ENCODE data around the gene HS1BP3. TPM values are rescaled to one million over a fixed set of nuclear protein-coding genes. Genes with fewer than 3 reads are reported as not detected.

HS1BP3 gene
- total and polyA plus RNA-seq, 2 of the 13 experiments (the other 11 are each of a cell fraction or from before 2014, with no cell fraction given), result 15.2 to 22.0 TPM

DNA sequence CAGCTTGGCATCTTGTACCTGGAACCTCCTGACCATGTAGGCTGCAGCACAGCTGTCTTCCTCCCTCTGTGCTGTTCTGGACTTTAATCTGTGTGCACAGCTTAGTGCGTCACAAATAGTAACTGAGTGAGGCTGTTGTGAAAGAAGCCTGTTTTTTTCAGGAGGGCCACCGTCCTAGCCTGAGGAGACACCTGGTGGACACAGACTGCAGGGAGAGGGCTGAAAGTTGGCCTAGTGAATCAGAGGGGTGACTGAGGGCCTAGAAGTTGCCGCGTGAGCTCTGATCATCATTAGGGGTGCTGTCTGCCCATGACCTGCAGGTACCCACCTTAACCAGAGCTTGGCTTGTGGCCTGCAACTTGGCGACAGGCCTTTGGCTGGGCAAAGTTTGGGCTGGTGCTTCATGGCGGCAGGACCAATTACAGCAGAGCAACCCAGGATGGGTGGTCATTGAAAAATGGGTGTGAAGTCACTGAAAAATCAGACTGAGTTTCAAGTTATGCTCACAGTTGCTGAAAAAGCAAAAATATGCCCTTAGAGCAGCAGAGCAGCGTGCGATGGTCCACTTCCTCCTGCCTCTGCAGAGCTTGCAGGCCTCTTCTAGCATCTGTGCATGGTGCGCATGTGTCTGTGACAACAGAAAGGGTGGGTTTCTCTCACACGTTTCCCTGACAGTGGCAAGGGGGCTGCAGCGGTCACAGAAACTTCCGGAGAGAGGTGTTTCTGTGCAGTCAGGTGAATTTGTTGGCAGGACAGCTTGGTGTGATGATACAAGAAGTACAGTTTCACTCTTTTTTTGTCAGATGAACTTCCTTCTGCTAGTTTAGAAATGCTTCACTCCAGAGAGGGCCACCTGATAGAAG is 25.7 kb upstream of the HS1BP3 start (continued):
- TF ChIP-seq MTA1 (CRISPR knock-in tag; IDR thresholded peaks at IDR 0.05; ENCODE audit: borderline replicate concordance) (no peak; the same call in 1 of the 2 replicates), ZFP90 (CRISPR knock-in tag; IDR thresholded peaks at IDR 0.05; ENCODE audit: borderline replicate concordance) (peak; percentile 20; the same call in 1 of the 2 replicates), BRCA1 (CRISPR knock-in tag; IDR thresholded peaks at IDR 0.05) (peak; percentile 88), ZSCAN31 (CRISPR knock-in tag; IDR thresholded peaks at IDR 0.05; ENCODE audit: low read depth) (0 out of 2 replicates have a peak, but pooled peaks have one; percentile 94), FOXA3 (CRISPR knock-in tag; IDR thresholded peaks at IDR 0.05) (peak; percentile 88), HES4 (CRISPR knock-in tag; IDR thresholded peaks at IDR 0.05; ENCODE audit: borderline replicate concordance) (0 out of 2 replicates have a peak, but pooled peaks have one; percentile 22), HMG20B (CRISPR knock-in tag; conservative IDR thresholded peaks at IDR 0.05) (peak; percentile 86), ZNF547 (CRISPR knock-in tag; IDR thresholded peaks at IDR 0.05) (no peak), PHB2 (IDR thresholded peaks at IDR 0.05; ENCODE audit: partially characterized antibody) (no peak), MAF1 (CRISPR knock-in tag; IDR thresholded peaks at IDR 0.05; ENCODE audit: borderline replicate concordance) (peak; percentile 85; the same call in 1 of the 2 replicates), ZNF766 (CRISPR knock-in tag; IDR thresholded peaks at IDR 0.05; ENCODE audit: borderline replicate concordance) (peak; percentile 67; the same call in 1 of the 2 replicates), CC2D1A (CRISPR knock-in tag; IDR thresholded peaks at IDR 0.05) (0 out of 2 replicates have a peak, but pooled peaks have one; percentile 83), ZNF839 (CRISPR knock-in tag; IDR thresholded peaks at IDR 0.05; ENCODE audit: borderline replicate concordance) (no peak), SOX5 (CRISPR knock-in tag; IDR thresholded peaks at IDR 0.05; ENCODE audit: borderline replicate concordance) (peak; percentile 76), MED1 (CRISPR knock-in tag; IDR thresholded peaks at IDR 0.05) (peak; percentile 90), HMG20A (CRISPR knock-in tag; IDR thresholded peaks at IDR 0.05; ENCODE audit: borderline replicate concordance) (peak; percentile 86), ZFP41 (CRISPR knock-in tag; IDR thresholded peaks at IDR 0.05; ENCODE audit: borderline replicate concordance) (no peak), ZKSCAN5 (CRISPR knock-in tag; IDR thresholded peaks at IDR 0.05) (no peak; the same call in 1 of the 2 replicates), CHCHD3 (CRISPR knock-in tag; IDR thresholded peaks at IDR 0.05) (0 out of 2 replicates have a peak, but pooled peaks have one; percentile 85), ZNF546 (CRISPR knock-in tag; conservative IDR thresholded peaks at IDR 0.05) (no peak), RAD51 (IDR thresholded peaks at IDR 0.05; ENCODE audit: borderline replicate concordance) (no peak), ZNF614 (CRISPR knock-in tag; IDR thresholded peaks at IDR 0.05; ENCODE audit: borderline replicate concordance) (peak; percentile 99), ZNF253 (CRISPR knock-in tag; IDR thresholded peaks at IDR 0.05; ENCODE audit: borderline replicate concordance) (0 out of 2 replicates have a peak, but pooled peaks have one; percentile 83), RNF2 (conservative IDR thresholded peaks at IDR 0.05; ENCODE audit: low read depth) (peak; percentile 71), ZNF335 (CRISPR knock-in tag; IDR thresholded peaks at IDR 0.05) (peak; percentile 85), IKZF4 (CRISPR knock-in tag; IDR thresholded peaks at IDR 0.05; ENCODE audit: borderline replicate concordance, low read depth, not compliant biosample characterization) (no peak), HHEX (CRISPR knock-in tag; IDR thresholded peaks at IDR 0.05) (peak; percentile 73; the same call in 1 of the 2 replicates), ZFP62 (CRISPR knock-in tag; IDR thresholded peaks at IDR 0.05) (no peak), PBX2 (CRISPR knock-in tag; IDR thresholded peaks at IDR 0.05) (peak; percentile 55; the same call in 1 of the 2 replicates), ZNF777 (CRISPR knock-in tag; IDR thresholded peaks at IDR 0.05) (peak; percentile 81), ZNF367 (CRISPR knock-in tag; IDR thresholded peaks at IDR 0.05; ENCODE audit: borderline replicate concordance) (peak; percentile 67; the same call in 1 of the 2 replicates)
- TF ChIP-seq, protein P1, sequence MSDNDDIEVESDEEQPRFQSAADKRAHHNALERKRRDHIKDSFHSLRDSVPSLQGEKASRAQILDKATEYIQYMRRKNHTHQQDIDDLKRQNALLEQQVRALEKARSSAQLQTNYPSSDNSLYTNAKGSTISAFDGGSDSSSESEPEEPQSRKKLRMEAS (IDR thresholded peaks at IDR 0.05), result peak; percentile 80

Measured in HepG2 (cell line).